Tibial nerve (tissue), 4 donors: ENCODE measurements around the gene ZNF385C. TPM values are rescaled to one million over a fixed set of nuclear protein-coding genes. Genes with fewer than 3 reads are reported as not detected.

Source experiments
- DNase-seq, 2 donors: peaks; one replicate each; pipeline ENCODE4 v3.0.0-alpha.2; 2019; ENCODE audit warnings: low spot score in 2 of 2
- H3K27ac ChIP-seq, 4 donors: fragments of 200-600 bp; sonication (generic) in 3 of 4; one replicate each; pipeline ENCODE4 v1.5.1; 2017 to 2019; ENCODE audit warnings: mild to moderate bottlenecking in 1 of 4
- H3K27me3 ChIP-seq, 2 donors: fragments of 200-600 bp; sonication (generic) in 1 of 2; one replicate each; pipeline versions ENCODE4 v1.5.1 to v1.6.0; 2017 to 2019
- H3K36me3 ChIP-seq, 3 donors: fragments of 200-600 bp; sonication (generic); one replicate each; pipeline ENCODE4 v1.5.1; 2018 to 2019
- H3K4me1 ChIP-seq, 4 donors: fragments of 200-600 bp; sonication (generic) in 3 of 4; one replicate each; pipeline ENCODE4 v1.5.1; 2017 to 2019
- H3K4me3 ChIP-seq, 4 donors: fragments of 200-600 bp; sonication (generic) in 3 of 4; one replicate each; pipeline ENCODE4 v1.5.1; 2017 to 2019; ENCODE audit warnings: mild to moderate bottlenecking in 1 of 4, moderate library complexity in 1 of 4
- H3K9me3 ChIP-seq, 4 donors: fragments of 200-600 bp; sonication (generic) in 3 of 4; one replicate each; pipeline ENCODE4 v1.5.1; 2017 to 2019
- CTCF ChIP-seq, 5 experiments: fragments of 200-600 bp in 3 of 5; fragments of 450-650 bp in 2 of 5; sonication (generic) in 3 of 5; IDR thresholded peaks; one replicate each; pipeline ENCODE4 v1.5.1; 2016 to 2019; ENCODE audit warnings: antibody characterized with exemption in 5 of 5, mild to moderate bottlenecking in 3 of 5, moderate library complexity in 2 of 5
- EP300 ChIP-seq, 2 donors: sonication (generic); formaldehyde crosslinking; IDR thresholded peaks; one replicate each; pipeline ENCODE4 v1.6.1; 2017; ENCODE audit warnings: antibody characterized with exemption in 2 of 2, mild to moderate bottlenecking in 1 of 2
- POLR2A ChIP-seq, 2 donors: fragments of 450-650 bp; IDR thresholded peaks; one replicate each; pipeline ENCODE4 v1.6.1; 2017; ENCODE audit warnings: antibody characterized with exemption in 2 of 2, mild to moderate bottlenecking in 2 of 2, moderate library complexity in 2 of 2
- WGBS, 2 donors: methylation state at CpG; one replicate each; pipeline ENCODE4 v1.1.5; 2018; 5-methylcytosine and 5-hydroxymethylcytosine counted together
- total RNA-seq, 4 donors: library from RNA; depleted of rRNA; stranded (reverse); fragments of >200 nt; gene quantifications; one replicate each; pipeline ENCODE4 v1.1.0, GENCODE V29; 2016

The ZNF385C gene
- total RNA-seq, 4 donors from 2014 or later: 0.20 to 1.5 TPM; not detected in 2

GRCh38 chr17:42051645-42052044 lies 46.6 kb downstream of the ZNF385C start:
- H3K4me1 ChIP-seq: peaks cover 0 to 15% (median 0%) of the 10 kb centered on the region in 4 donors

GRCh38 chr17:42051013-42051400 lies 47.3 kb downstream of the ZNF385C start:
- no peak for DNase-seq
- H3K9me3 ChIP-seq: no peaks in the 10 kb centered on the region
- H3K27me3 ChIP-seq: peaks cover 0 to 28% of the 10 kb centered on the region in 2 donors
- peak overlapping the region in 1 of 4 donors; percentile 82 for H3K27ac ChIP-seq
- H3K4me1 ChIP-seq: peaks cover 0 to 15% (median 0%) of the 10 kb centered on the region in 4 donors
- WGBS, 2 donors: 36 to 47% methylated on average over 8 of the region's 8 CpGs
- TF ChIP-seq POLR2A (IDR thresholded peaks at IDR 0.05): no peak
- TF ChIP-seq EP300 (IDR thresholded peaks at IDR 0.05): no peak
- TF ChIP-seq CTCF (IDR thresholded peaks at IDR 0.05): no peak
- no peaks in the 10 kb centered on the region for H3K36me3 ChIP-seq
- H3K4me3 ChIP-seq: peak overlapping the region in 3 of 4 donors; percentile 44 to 81 (median 77)

More at GRCh38 chr17:42051645-42052044, 46.6 kb downstream of the ZNF385C start:
- TF ChIP-seq POLR2A (IDR thresholded peaks at IDR 0.05): no peak
- no peak for TF ChIP-seq CTCF (IDR thresholded peaks at IDR 0.05)
- TF ChIP-seq EP300 (IDR thresholded peaks at IDR 0.05): no peak
- Histone ChIP-seq H3K27me3 (peaks cover 0 to 28% of the 10 kb centered on the region in 2 donors), H3K9me3 (no peaks in the 10 kb centered on the region), H3K27ac (no peak overlapping the region), H3K4me3 (no peak overlapping the region), H3K36me3 (no peaks in the 10 kb centered on the region)
- no peak for DNase-seq
- 84 to 85% methylated on average over 7 of the region's 7 CpGs for WGBS, 2 donors

GRCh38 chr17:42050393-42051012 lies 47.8 kb downstream of the ZNF385C start, which contains the start of gene C17orf113:
Gene C17orf113, minus strand, starts transcription at chr17:42050601. Its CDS starts 7,225 bp downstream, at chr17:42043376.
- DNase-seq: peak in 1 of 2 donors; percentile 20
- H3K27ac ChIP-seq: peak within 1 kb of the TSS in 3 of 4 donors; percentile 37 to 82 (median 45)
- H3K36me3 ChIP-seq: no peaks in the 10 kb centered on the region
- TF ChIP-seq CTCF (IDR thresholded peaks at IDR 0.05) (peak in 4 of 5 experiments; percentile 16 to 58 (median 50)), POLR2A (IDR thresholded peaks at IDR 0.05) (no peak), EP300 (IDR thresholded peaks at IDR 0.05) (no peak)
- WGBS, 2 donors: 3 to 7% methylated on average over 7 to 22 of the region's 65 CpGs
- peaks cover 0 to 28% of the 10 kb centered on the region in 2 donors for H3K27me3 ChIP-seq
- H3K9me3 ChIP-seq: no peaks in the 10 kb centered on the region
- H3K4me3 ChIP-seq: peak within 1 kb of the TSS; percentile 44 to 81 (median 78)
- peaks cover 0 to 15% (median 0%) of the 10 kb centered on the region in 4 donors for H3K4me1 ChIP-seq

- peak overlapping the region in 3 of 4 donors; percentile 37 to 82 (median 45) for H3K27ac ChIP-seq
- peak overlapping the region; percentile 44 to 81 (median 78) for H3K4me3 ChIP-seq
- H3K9me3 ChIP-seq: no peaks in the 10 kb centered on the region
- WGBS, 2 donors: 1 to 3% methylated on average over 5 to 7 of the region's 7 CpGs
- peaks cover 0 to 15% (median 0%) of the 10 kb centered on the region in 4 donors for H3K4me1 ChIP-seq
- H3K27me3 ChIP-seq: peaks cover 0 to 24% of the 10 kb centered on the region in 2 donors
- DNase-seq: no peak
- TF ChIP-seq CTCF (IDR thresholded peaks at IDR 0.05): no peak
- no peak for TF ChIP-seq POLR2A (IDR thresholded peaks at IDR 0.05)
- no peak for TF ChIP-seq EP300 (IDR thresholded peaks at IDR 0.05)
- H3K36me3 ChIP-seq: no peaks in the 10 kb centered on the region
Measured at GRCh38 chr17:42049834-42050392, 48.4 kb downstream of the ZNF385C start.

- Histone ChIP-seq H3K4me3 (no peak overlapping the region), H3K27ac (no peak overlapping the region), H3K27me3 (no peaks in the 10 kb centered on the region), H3K9me3 (no peaks in the 10 kb centered on the region), H3K4me1 (peaks cover 0 to 15% (median 0%) of the 10 kb centered on the region in 4 donors), H3K36me3 (peaks cover 0 to 7% (median 0%) of the 10 kb centered on the region in 3 donors)
- DNase-seq: no peak
- TF ChIP-seq POLR2A (IDR thresholded peaks at IDR 0.05) (no peak), CTCF (IDR thresholded peaks at IDR 0.05) (no peak), EP300 (IDR thresholded peaks at IDR 0.05) (no peak)
- WGBS, 2 donors: 86 to 90% methylated on average over 12 of the region's 12 CpGs
Measured at GRCh38 chr17:42047343-42047742, 50.9 kb downstream of the ZNF385C start.
